Activated CD4-positive, alpha-beta T cell treated with anti-CD3 and anti-CD28 coated beads, Interleukin-2, amount 10 ng/mL, durations not matched to agents 7 days and 5 days (primary cell): Measurements from ENCODE around the gene MYO15B. TPM values are rescaled to one million over a fixed set of nuclear protein-coding genes. Genes with fewer than 3 reads are reported as not detected.
"Not testable (repeated sequence)": the region's sequence is repeated elsewhere in the genome, so short reads cannot be mapped to it uniquely, and the experiment has no call there.

Experiments
- CTCF ChIA-PET: fragments of 350-600 bp; sonication (Branson Sonifier 250); formaldehyde crosslinking; loops from one replicate; lab custom pipeline; 2021; ENCODE audit warnings: antibody characterized with exemption; lab: Charles Lee
- POLR2A ChIA-PET: fragments of 350-600 bp; sonication (Branson Sonifier 250); formaldehyde crosslinking; loops from one replicate; lab custom pipeline; 2021; ENCODE audit warnings: antibody characterized with exemption; lab: Charles Lee
- DNase-seq: peaks from one replicate; pipeline ENCODE4 v3.0.0-alpha.2; 2020
- H3K27ac Mint-ChIP-seq: one replicate; pipeline ENCODE4 v1.8.0; 2021; ENCODE audit warnings: mild to moderate bottlenecking, moderate library complexity, mixed read lengths
- H3K27me3 Mint-ChIP-seq: one replicate; pipeline ENCODE4 v1.8.0; 2021; ENCODE audit warnings: mixed read lengths
- H3K36me3 Mint-ChIP-seq: one replicate; pipeline ENCODE4 v1.8.0; 2021; ENCODE audit warnings: low read depth, mixed read lengths
- H3K4me1 Mint-ChIP-seq: one replicate; pipeline ENCODE4 v1.8.0; 2021; ENCODE audit warnings: mixed read lengths
- H3K4me3 Mint-ChIP-seq: one replicate; pipeline ENCODE4 v1.8.0; 2021; ENCODE audit warnings: mild to moderate bottlenecking, moderate library complexity, mixed read lengths
- H3K9me3 Mint-ChIP-seq: one replicate; pipeline ENCODE4 v1.8.0; 2021; ENCODE audit warnings: mixed read lengths
- total RNA-seq, 2 experiments: library from RNA; stranded (reverse); gene quantifications; one replicate each; pipeline ENCODE4 v1.2.3, GENCODE V29; 2021

MYO15B gene
- total RNA-seq, 2 experiments from 2014 or later = 11.0 to 13.4 TPM

GRCh38 chr17:75590314-75590761 is 2.7 kb downstream of the MYO15B start:
- Mint-ChIP-seq H3K36me3 (no peaks in the 10 kb centered on the region), H3K9me3 (no peaks in the 10 kb centered on the region), H3K4me3 (no peak overlapping the region), H3K4me1 (peaks cover 10% of the 10 kb centered on the region), H3K27ac (peak overlapping the region; percentile 71), H3K27me3 (peaks cover 22% of the 10 kb centered on the region)
- ChIA-PET POLR2A (no interaction called here), CTCF (interaction anchor here (1.1 to 2.3 kb wide), 4 partner anchors 11 to 317 kb away, joined by 3 to 11 read pairs (median 6); no protein-coding TSS in a partner anchor)
- no peak for DNase-seq

GRCh38 chr17:75590849-75591721 is 3.5 kb downstream of the MYO15B start:
- peaks cover 15% of the 10 kb centered on the region for H3K27me3 Mint-ChIP-seq
- POLR2A ChIA-PET = no interaction called here
- H3K4me3 Mint-ChIP-seq = peak overlapping the region; percentile 41
- no peak for DNase-seq
- no peaks in the 10 kb centered on the region for H3K9me3 Mint-ChIP-seq
- H3K27ac Mint-ChIP-seq = peak overlapping the region; percentile 60
- CTCF ChIA-PET = interaction anchor here (0.6 to 2.3 kb wide), 7 partner anchors 11 to 494 kb away, joined by 3 to 11 read pairs (median 4); partner anchors contain the start of gene TSEN54
- no peaks in the 10 kb centered on the region for H3K36me3 Mint-ChIP-seq
- peaks cover 10% of the 10 kb centered on the region for H3K4me1 Mint-ChIP-seq

- H3K36me3 Mint-ChIP-seq = no peaks in the 10 kb centered on the region
- H3K9me3 Mint-ChIP-seq = no peaks in the 10 kb centered on the region
- peaks cover 9% of the 10 kb centered on the region for H3K27me3 Mint-ChIP-seq
- no peak for DNase-seq
- ChIA-PET POLR2A (no interaction called here), CTCF (interaction anchor here (1.1 to 2.3 kb wide), 3 partner anchors 10 to 15 kb away, joined by 3 to 11 read pairs (median 3); no protein-coding TSS in a partner anchor)
- H3K4me3 Mint-ChIP-seq = no peak overlapping the region
- H3K27ac Mint-ChIP-seq = no peak overlapping the region
- peaks cover 10% of the 10 kb centered on the region for H3K4me1 Mint-ChIP-seq
Observed at GRCh38 chr17:75591722-75592302, 4.2 kb downstream of the MYO15B start.

GRCh38 chr17:75592348-75593020 is 4.9 kb downstream of the MYO15B start:
- Mint-ChIP-seq H3K36me3 (no peaks in the 10 kb centered on the region), H3K4me3 (no peak overlapping the region), H3K27ac (no peak overlapping the region), H3K9me3 (no peaks in the 10 kb centered on the region), H3K27me3 (peaks cover 2% of the 10 kb centered on the region), H3K4me1 (peaks cover 10% of the 10 kb centered on the region)
- DNase-seq = no peak
- ChIA-PET POLR2A (interaction anchor here (0.5 kb wide), 1 partner anchor 11 kb away, joined by 3 read pairs; no protein-coding TSS in a partner anchor), CTCF (interaction anchor here (0.5 to 1.4 kb wide), 3 partner anchors 9 to 88 kb away, joined by 3 to 4 read pairs (median 3); no protein-coding TSS in a partner anchor)

GRCh38 chr17:75593430-75593829 is 5.8 kb downstream of the MYO15B start:
- POLR2A ChIA-PET, DNase-seq, H3K4me3 Mint-ChIP-seq, H3K36me3 Mint-ChIP-seq, H3K27me3 Mint-ChIP-seq, H3K9me3 Mint-ChIP-seq, H3K4me1 Mint-ChIP-seq: not testable (repeated sequence)
- CTCF ChIA-PET = interaction anchor here (1.4 kb wide), 1 partner anchor 8 kb away, joined by 3 read pairs; no protein-coding TSS in a partner anchor
- peak overlapping the region; percentile 46 for H3K27ac Mint-ChIP-seq

- Mint-ChIP-seq H3K27ac (no peak overlapping the region), H3K9me3 (no peaks in the 10 kb centered on the region), H3K36me3 (no peaks in the 10 kb centered on the region), H3K4me3 (no peak overlapping the region), H3K4me1 (peaks cover 10% of the 10 kb centered on the region), H3K27me3 (no peaks in the 10 kb centered on the region)
- DNase-seq = no peak
- ChIA-PET POLR2A (no interaction called here), CTCF (no interaction called here)
Observed at GRCh38 chr17:75594499-75595283, 7.1 kb downstream of the MYO15B start.

- Mint-ChIP-seq H3K36me3 (no peaks in the 10 kb centered on the region), H3K4me1 (peaks cover 7% of the 10 kb centered on the region), H3K27me3 (no peaks in the 10 kb centered on the region), H3K9me3 (no peaks in the 10 kb centered on the region), H3K27ac (no peak overlapping the region), H3K4me3 (no peak overlapping the region)
- POLR2A ChIA-PET = no interaction called here
- CTCF ChIA-PET = interaction anchor here (1.3 kb wide), 1 partner anchor 79 kb away, joined by 3 read pairs; the partner anchor contains the start of gene TSEN54
- DNase-seq = no peak
Observed at GRCh38 chr17:75595284-75595919, 7.8 kb downstream of the MYO15B start.

GRCh38 chr17:75595920-75596313 is 8.3 kb downstream of the MYO15B start:
- Mint-ChIP-seq H3K4me3 (no peak overlapping the region), H3K27ac (no peak overlapping the region), H3K4me1 (peaks cover 3% of the 10 kb centered on the region), H3K27me3 (no peaks in the 10 kb centered on the region), H3K9me3 (no peaks in the 10 kb centered on the region), H3K36me3 (no peaks in the 10 kb centered on the region)
- ChIA-PET CTCF (interaction anchor here (1.3 kb wide), 1 partner anchor 80 kb away, joined by 3 read pairs; the partner anchor contains the start of gene TSEN54), POLR2A (no interaction called here)
- no peak for DNase-seq

GRCh38 chr17:75596320-75597087 is 8.9 kb downstream of the MYO15B start:
- H3K9me3 Mint-ChIP-seq = no peaks in the 10 kb centered on the region
- ChIA-PET POLR2A (no interaction called here), CTCF (interaction anchor here (1.3 kb wide), 1 partner anchor 80 kb away, joined by 3 read pairs; the partner anchor contains the start of gene TSEN54)
- H3K4me3 Mint-ChIP-seq = no peak overlapping the region
- H3K27ac Mint-ChIP-seq = no peak overlapping the region
- H3K36me3 Mint-ChIP-seq = no peaks in the 10 kb centered on the region
- no peaks in the 10 kb centered on the region for H3K27me3 Mint-ChIP-seq
- no peaks in the 10 kb centered on the region for H3K4me1 Mint-ChIP-seq
- DNase-seq = no peak

GRCh38 chr17:75601057-75601987 is 13.7 kb downstream of the MYO15B start:
- peak; percentile 68 for DNase-seq
- Mint-ChIP-seq H3K27ac (no peak overlapping the region), H3K36me3 (no peaks in the 10 kb centered on the region), H3K4me3 (no peak overlapping the region), H3K4me1 (no peaks in the 10 kb centered on the region), H3K27me3 (no peaks in the 10 kb centered on the region), H3K9me3 (no peaks in the 10 kb centered on the region)
- ChIA-PET POLR2A (no interaction called here), CTCF (interaction anchor here (0.6 to 3.6 kb wide), 27 partner anchors 9 to 306 kb away, joined by 3 to 28 read pairs (median 4); partner anchors contain the start of genes LLGL2 and SMIM5)
